K562 (cell line): ENCODE measurements around the gene HMX3. TPM values are rescaled to one million over a fixed set of nuclear protein-coding genes. Genes with fewer than 3 reads are reported as not detected.

Experiments used
- ATAC-seq: fragments of 200-7000 bp; cut with Tn5 transposase; 3 replicates; pipeline ENCODE4 v1.9.1; 2020; ENCODE audit warnings: moderate library complexity
- Bru-seq: library from RNA; stranded (reverse); fragments of 400-500 nt; gene quantifications from one replicate; lab custom pipeline; 2021; lab: Mats Ljungman, UMichigan
- BruChase-seq, 2 experiments: library from RNA; stranded (reverse); fragments of 400-500 nt; gene quantifications; one replicate each; lab custom pipeline; 2021; lab: Mats Ljungman, UMichigan
- BruUV-seq: library from RNA; stranded (reverse); fragments of 400-500 nt; replicated peaks from 2 replicates; lab custom pipeline; 2021; lab: Mats Ljungman, UMichigan
- CTCF ChIA-PET: fragments of 300-600 bp; formaldehyde crosslinking; extraction: SDS; loops from one replicate; lab custom pipeline; 2021; ENCODE audit warnings: low intra/inter-chr PET ratio; lab: Yijun Ruan, JAX
- POLR2A ChIA-PET: fragments of 300-600, 350-650 bp; sonication (Branson Sonifier 250); formaldehyde crosslinking; extraction: SDS; loops from one replicate; lab custom pipeline; 2021; ENCODE audit warnings: antibody characterized with exemption, inconsistent platforms; lab: Yijun Ruan, JAX
- DNase-seq, 4 experiments: peaks; one replicate each; pipeline versions ENCODE4 v3.0.0 to v3.0.0-alpha.2; 2011 to 2018; ENCODE audit warnings: low spot score in 3 of 4, mixed read lengths in 3 of 4; ENCODE audit errors: extremely low read depth in 1 of 4
- FAIRE-seq: peaks from 2 replicates; lab custom pipeline; 2011; peaks lifted over from hg19 to GRCh38; lab: Jason Lieb, UNC
- H2AFZ ChIP-seq: 2 replicates; pipeline ENCODE4 v1.6.0; 2011; ENCODE audit warnings: low read depth, low read length, control low read depth, inconsistent platforms
- H3K27ac ChIP-seq: fragments of 200-600 bp; 3 replicates; pipeline ENCODE4 v1.8.0; 2011; ENCODE audit warnings: low read depth, mild to moderate bottlenecking, control low read depth, inconsistent platforms, low read length, moderate library complexity, mixed read lengths; ENCODE audit errors: extremely low read depth
- H3K27me3 ChIP-seq, 2 experiments: fragments of 300-600 bp in 1 of 2; 2 replicates in 1 of 2; 3 replicates in 1 of 2; pipeline versions ENCODE4 v1.6.0 to v1.8.0; 2011; ENCODE audit warnings: inconsistent platforms in 2 of 2, low read length in 2 of 2, mild to moderate bottlenecking in 1 of 2, mixed read lengths in 1 of 2, moderate library complexity in 1 of 2; ENCODE audit not compliant: control insufficient read depth in 2 of 2, insufficient read depth in 2 of 2
- H3K36me3 ChIP-seq: fragments of 300-600 bp; 3 replicates; pipeline ENCODE4 v1.8.0; 2011; ENCODE audit warnings: mild to moderate bottlenecking, low read length, inconsistent platforms; ENCODE audit not compliant: control insufficient read depth, insufficient read depth
- H3K4me1 ChIP-seq, 2 experiments: fragments of 200-600 bp in 1 of 2; replicated peaks in 1 of 2; 2 replicates in 1 of 2; 3 replicates in 1 of 2; pipeline versions ENCODE4 v1.5.1 to v1.8.0; 2011; ENCODE audit warnings: inconsistent platforms in 2 of 2, low read length in 2 of 2, mild to moderate bottlenecking in 1 of 2, mixed read lengths in 1 of 2, moderate library complexity in 1 of 2; ENCODE audit not compliant: control insufficient read depth in 2 of 2, insufficient read depth in 2 of 2
- H3K4me2 ChIP-seq: 2 replicates; pipeline ENCODE4 v1.6.1; 2011; ENCODE audit warnings: low read length, control low read depth, inconsistent platforms, mixed read lengths; ENCODE audit not compliant: insufficient read depth
- H3K4me3 ChIP-seq: fragments of 200-600 bp; sonication (generic), shearing (Covaris generic); 2 replicates; pipeline ENCODE4 v1.5.1; 2016; ENCODE audit warnings: control low read depth, inconsistent platforms
- H3K79me2 ChIP-seq: fragments of 200-600 bp; 3 replicates; pipeline ENCODE4 v1.8.0; 2011; ENCODE audit warnings: low read length, inconsistent platforms; ENCODE audit not compliant: control insufficient read depth, insufficient read depth
- H3K9ac ChIP-seq, 2 experiments: 2 replicates each; pipeline versions ENCODE4 v1.6.0 to v1.6.1; 2011; ENCODE audit warnings: low read depth in 2 of 2, low read length in 2 of 2, control low read depth in 1 of 2, inconsistent platforms in 1 of 2, mild to moderate bottlenecking in 1 of 2, mixed read lengths in 1 of 2; ENCODE audit not compliant: insufficient read depth in 1 of 2
- H3K9me1 ChIP-seq: one replicate; pipeline ENCODE4 v1.6.0; 2011; ENCODE audit warnings: inconsistent platforms, mild to moderate bottlenecking, low read length, moderate library complexity; ENCODE audit not compliant: control insufficient read depth, insufficient read depth
- H3K9me3 ChIP-seq: replicated peaks from 2 replicates; pipeline ENCODE4 v1.5.1; 2011; ENCODE audit warnings: low read depth, low read length, inconsistent platforms; ENCODE audit not compliant: control insufficient read depth, insufficient read depth
- H4K20me1 ChIP-seq: replicated peaks from 2 replicates; pipeline ENCODE4 v1.6.1; 2011; ENCODE audit warnings: low read length, inconsistent platforms, mixed read lengths; ENCODE audit not compliant: control insufficient read depth, insufficient read depth
- CBFB ChIP-seq: sonication (generic); formaldehyde crosslinking; IDR thresholded peaks from 2 replicates; pipeline ENCODE4 v1.4.0; 2020; ENCODE audit warnings: mild to moderate bottlenecking, missing genetic modification reagents
- CREM ChIP-seq: IDR thresholded peaks from 2 replicates; pipeline ENCODE4 v1.6.1; 2014; ENCODE audit warnings: antibody characterized with exemption, low read depth
- CXXC5 ChIP-seq: fragments of 250-450 bp; sonication (Bioruptor Pico); IDR thresholded peaks from 2 replicates; pipeline ENCODE4 v1.8.0; 2022; ENCODE audit warnings: inconsistent platforms, mild to moderate bottlenecking, moderate library complexity
- FUS ChIP-seq: fragments of 200-400 bp; formaldehyde crosslinking; optimal IDR thresholded peaks from 2 replicates; pipeline ENCODE3; 2017; ENCODE audit warnings: low read depth, low read length
- GTF2F1 ChIP-seq: IDR thresholded peaks from 2 replicates; pipeline ENCODE4 v1.6.1; 2011; ENCODE audit warnings: low read depth, low read length, improper control_type of control experiment
- HLTF ChIP-seq: fragments of 450-650 bp; IDR thresholded peaks from 2 replicates; pipeline ENCODE4 v1.6.1; 2016
- NEUROD1 ChIP-seq: fragments of 150-350 bp; IDR thresholded peaks from 2 replicates; pipeline ENCODE4 v1.6.1; 2014; ENCODE audit warnings: borderline replicate concordance, low read length, low read depth; ENCODE audit not compliant: partially characterized antibody
- PHB ChIP-seq: fragments of 250-450 bp; sonication (Bioruptor Pico); IDR thresholded peaks from 2 replicates; pipeline ENCODE4 v1.5.0; 2021
- RBBP5 ChIP-seq: fragments of 200-600 bp; sonication (generic); IDR thresholded peaks from 2 replicates; pipeline ENCODE4 v1.6.1; 2012; ENCODE audit warnings: borderline replicate concordance, mild to moderate bottlenecking, low read length, control low read depth, inconsistent platforms; ENCODE audit not compliant: insufficient read depth, poor library complexity, severe bottlenecking
- ZSCAN29 ChIP-seq: fragments of 450-650 bp; IDR thresholded peaks from 2 replicates; pipeline ENCODE4 v1.6.1; 2017
- WGBS: fragments of 100-300 bp; shearing (Covaris generic); methylation state at CpG from one replicate; pipeline ENCODE4 v1.1.6; 2016; ENCODE audit warnings: low coverage, mixed read lengths; ENCODE audit not compliant: insufficient coverage; ENCODE audit errors: missing lambda C conversion rate; 5-methylcytosine and 5-hydroxymethylcytosine counted together
- in situ Hi-C: fragments of 300-500 bp; cut with MboI; formaldehyde crosslinking; loops from 4 replicates; pipeline ENCODE4 v1.15.0; 2018; ENCODE audit warnings: inconsistent platforms, mixed read lengths
- intact Hi-C: fragments of 100-400 bp; cut with micrococcal nuclease; formaldehyde crosslinking; loops from 2 replicates; pipeline ENCODE4 v1.14.2; 2022
- long read RNA-seq, 3 experiments: library from polyadenylated mRNA in 2 of 3; library from RNA in 1 of 3; unstranded in 2 of 3; stranded (forward) in 1 of 3; transcript quantifications; one replicate each; pipeline ENCODE4 v2.0.0, GENCODE V29; 2019 to 2022
- polyA minus RNA-seq, 3 experiments: library from RNA; depleted of rRNA, polyadenylated mRNA; stranded (reverse); fragments of >200 nt; gene quantifications; 2 replicates each; pipeline ENCODE4 v1.2.3, GENCODE V29; 2011
- polyA plus RNA-seq, 8 experiments: library from polyadenylated mRNA; depleted of rRNA in 4 of 8; stranded (reverse) in 5 of 8; unstranded in 3 of 8; fragments of >200 nt; fragmentation: Nextera tagmentation in 2 of 8; fragmentation: Illumina TruSeq in 1 of 8; extraction: Ambion mirVana in 2 of 8; extraction: Trizol in 1 of 8; gene quantifications; 2 replicates each; pipeline versions ENCODE4 v1.2.1 to v1.2.3, GENCODE V29; 2011 to 2014; ENCODE audit warnings: inconsistent platforms in 1 of 8, missing spikeins in 1 of 8
- total RNA-seq, 7 experiments: library from RNA; depleted of rRNA in 6 of 7; stranded (reverse); fragments of >200 nt in 6 of 7; fragmentation: Illumina TruSeq in 2 of 7; extraction: Trizol in 2 of 7; gene quantifications; 2 replicates each; pipeline versions ENCODE4 v1.2.1 to v1.2.3, GENCODE V29; 2011 to 2021; ENCODE audit warnings: low replicate concordance in 1 of 7
- TF ChIP-seq, protein P1 (sequence below): fragments of 250-450 bp; sonication (Bioruptor Pico); IDR thresholded peaks from 2 replicates; pipeline ENCODE4 v1.4.0; 2020; ENCODE audit warnings: mild to moderate bottlenecking, moderate library complexity, borderline replicate concordance
- TF ChIP-seq, protein P2 (sequence below): sonication (generic); formaldehyde crosslinking; IDR thresholded peaks from 2 replicates; pipeline ENCODE4 v1.8.0; 2022; ENCODE audit warnings: missing genetic modification reagents, mild to moderate bottlenecking, borderline replicate concordance

HMX3 gene
- total RNA-seq (2011; cell fraction: chromatin; rRNA removed; ENCODE audit: low replicate concordance) = 2.2 and 9.0 TPM in 2 replicates
- total RNA-seq (2011; cell fraction: nucleolus; rRNA removed) = 13.3 and 15.8 TPM in 2 replicates
- total RNA-seq (2011; cell fraction: nucleoplasm; rRNA removed) = 5.8 and 6.7 TPM in 2 replicates
- 26.8 and 42.7 TPM in 2 replicates for total RNA-seq (2014; rRNA removed)
- total RNA-seq (2014; rRNA removed; fragmentation: Illumina TruSeq; extraction: Trizol) = 0.41 and 0.58 TPM in 2 replicates
- total RNA-seq (2015; rRNA removed; fragmentation: Illumina TruSeq; extraction: Trizol) = 7.4 and 9.6 TPM in 2 replicates
- total RNA-seq (2021) = 43.2 and 43.5 TPM in 2 replicates
- polyA plus RNA-seq (2011; rRNA removed) = 1.2 and 2.8 TPM in 2 replicates
- polyA plus RNA-seq (2011; cell fraction: cytosol; rRNA removed) = 4.1 and 13.3 TPM in 2 replicates
- polyA plus RNA-seq (2011; cell fraction: nucleus; rRNA removed) = 3.4 and 9.2 TPM in 2 replicates
- polyA plus RNA-seq (2012) = 7.9 and 14.4 TPM in 2 replicates
- 0.55 and 2.8 TPM in 2 replicates for polyA plus RNA-seq (2014; fragmentation: Illumina TruSeq; extraction: Trizol)
- polyA plus RNA-seq (2014; fragmentation: Nextera tagmentation; extraction: Ambion mirVana) = not detected
- 20.5 and 24.5 TPM in 2 replicates for polyA plus RNA-seq (2014; rRNA removed)
- 0.33 and 0.56 TPM in 2 replicates for polyA minus RNA-seq (2011; rRNA and poly(A)+ RNA removed)
- 8.2 and 15.7 TPM in 2 replicates for polyA minus RNA-seq (2011; cell fraction: cytosol; rRNA and poly(A)+ RNA removed)
- polyA minus RNA-seq (2011; cell fraction: nucleus; rRNA and poly(A)+ RNA removed) = 4.8 and 5.0 TPM in 2 replicates
- percentile 88 among the genes with signal in this experiment for Bru-seq, nascent RNA
- BruChase-seq, experiment 1, labeled RNA remaining after a 2-hour chase = percentile 89 among the genes with signal in this experiment
- BruChase-seq, experiment 2, labeled RNA remaining after a 6-hour chase = percentile 91 among the genes with signal in this experiment
- long read RNA-seq, experiment 1, transcript HMX3-201 (2 exons, 1,173 nt) = major isoform, 35 of 107 reads
- long read RNA-seq, experiment 1, partial matches to known transcripts = 0 of 107 reads
- long read RNA-seq, experiment 1, other reads (novel, unspliced or antisense) = 72 of 107 reads
- long read RNA-seq, experiment 2, transcript HMX3-201 (2 exons, 1,173 nt) = major isoform, 6 of 24 reads
- long read RNA-seq, experiment 2, partial matches to known transcripts = 0 of 24 reads
- long read RNA-seq, experiment 2, other reads (novel, unspliced or antisense) = 18 of 24 reads
- long read RNA-seq, experiment 3, partial matches to known transcripts = 0 of 7 reads
- long read RNA-seq, experiment 3, other reads (novel, unspliced or antisense) = 5 of 7 reads

DNA sequence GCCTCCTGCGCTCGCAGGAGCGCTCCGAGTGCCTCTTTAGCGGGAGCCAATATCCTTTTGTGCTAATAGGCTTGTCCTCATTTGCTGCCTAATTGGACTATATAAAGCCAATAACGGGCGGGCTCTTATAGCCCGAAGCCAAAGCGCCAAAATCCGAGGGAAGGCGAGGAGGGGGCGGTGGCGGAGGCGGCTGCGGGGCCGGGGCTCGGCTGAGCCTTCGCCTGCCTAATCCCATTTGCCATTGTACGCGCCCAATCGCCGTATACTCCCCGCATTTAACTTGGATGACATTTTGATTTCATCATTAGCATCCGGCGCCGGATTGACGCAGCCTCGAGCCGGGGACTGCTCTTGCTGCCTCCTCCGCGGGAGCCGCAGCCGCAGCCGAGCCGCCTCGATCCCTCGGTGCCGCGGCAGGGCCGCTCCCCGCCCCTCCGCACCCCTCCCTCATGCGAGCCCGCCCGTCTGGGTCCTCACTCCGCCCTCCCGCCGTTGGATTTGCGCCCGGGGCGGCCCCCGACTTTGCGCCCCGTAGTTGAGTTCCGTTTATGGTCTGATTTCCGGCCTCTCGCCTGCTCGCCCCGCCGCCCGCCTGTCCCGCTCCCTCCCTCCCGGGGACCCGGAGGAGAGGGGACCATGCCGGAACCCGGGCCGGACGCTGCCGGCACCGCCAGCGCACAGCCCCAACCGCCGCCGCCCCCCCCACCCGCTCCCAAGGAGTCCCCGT lies at the start of gene HMX3:
TSS of gene HMX3 (plus strand) at position 556 of the 727 bp plus-strand sequence. CDS start at position 637, 81 bp downstream.
- Histone ChIP-seq H3K9ac (peak within 1 kb of the TSS; percentile 90 to 98), H3K4me1 (peaks cover 13 to 55% of the 10 kb centered on the region in 2 experiments)
- intact Hi-C loops = no loop called here
- TF ChIP-seq NEUROD1 (peak; percentile 10), FUS (peak; percentile 15), CREM (peak; percentile 19; the same call in 1 of the 2 replicates), CBFB (CRISPR knock-in tag) (no peak), PHB (no peak), HLTF (no peak), RBBP5 (no peak), ZSCAN29 (no peak), CXXC5 (CRISPR knock-in tag) (peak; percentile 28), GTF2F1 (no peak)
- TF ChIP-seq, protein P1, sequence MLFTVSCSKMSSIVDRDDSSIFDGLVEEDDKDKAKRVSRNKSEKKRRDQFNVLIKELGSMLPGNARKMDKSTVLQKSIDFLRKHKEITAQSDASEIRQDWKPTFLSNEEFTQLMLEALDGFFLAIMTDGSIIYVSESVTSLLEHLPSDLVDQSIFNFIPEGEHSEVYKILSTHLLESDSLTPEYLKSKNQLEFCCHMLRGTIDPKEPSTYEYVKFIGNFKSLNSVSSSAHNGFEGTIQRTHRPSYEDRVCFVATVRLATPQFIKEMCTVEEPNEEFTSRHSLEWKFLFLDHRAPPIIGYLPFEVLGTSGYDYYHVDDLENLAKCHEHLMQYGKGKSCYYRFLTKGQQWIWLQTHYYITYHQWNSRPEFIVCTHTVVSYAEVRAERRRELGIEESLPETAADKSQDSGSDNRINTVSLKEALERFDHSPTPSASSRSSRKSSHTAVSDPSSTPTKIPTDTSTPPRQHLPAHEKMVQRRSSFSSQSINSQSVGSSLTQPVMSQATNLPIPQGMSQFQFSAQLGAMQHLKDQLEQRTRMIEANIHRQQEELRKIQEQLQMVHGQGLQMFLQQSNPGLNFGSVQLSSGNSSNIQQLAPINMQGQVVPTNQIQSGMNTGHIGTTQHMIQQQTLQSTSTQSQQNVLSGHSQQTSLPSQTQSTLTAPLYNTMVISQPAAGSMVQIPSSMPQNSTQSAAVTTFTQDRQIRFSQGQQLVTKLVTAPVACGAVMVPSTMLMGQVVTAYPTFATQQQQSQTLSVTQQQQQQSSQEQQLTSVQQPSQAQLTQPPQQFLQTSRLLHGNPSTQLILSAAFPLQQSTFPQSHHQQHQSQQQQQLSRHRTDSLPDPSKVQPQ (CRISPR knock-in tag) = no peak
- TF ChIP-seq, protein P2, sequence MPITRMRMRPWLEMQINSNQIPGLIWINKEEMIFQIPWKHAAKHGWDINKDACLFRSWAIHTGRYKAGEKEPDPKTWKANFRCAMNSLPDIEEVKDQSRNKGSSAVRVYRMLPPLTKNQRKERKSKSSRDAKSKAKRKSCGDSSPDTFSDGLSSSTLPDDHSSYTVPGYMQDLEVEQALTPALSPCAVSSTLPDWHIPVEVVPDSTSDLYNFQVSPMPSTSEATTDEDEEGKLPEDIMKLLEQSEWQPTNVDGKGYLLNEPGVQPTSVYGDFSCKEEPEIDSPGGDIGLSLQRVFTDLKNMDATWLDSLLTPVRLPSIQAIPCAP (CRISPR knock-in tag) = no peak

More for the DNA sequence above, at the start of gene HMX3:
- in situ Hi-C loops = no loop called here
- Histone ChIP-seq H3K79me2 (peaks cover 49% of the 10 kb centered on the region), H3K27ac (peak within 1 kb of the TSS; percentile 99), H3K9me3 (no peaks in the 10 kb centered on the region; the same call in 1 of the 2 replicates), H3K36me3 (peaks cover 33% of the 10 kb centered on the region), H3K4me3 (peak within 1 kb of the TSS; percentile 73), H3K27me3 (0 out of 5 replicates have a peak, but pooled peaks cover 0 to 10% of the 10 kb centered on the region in 2 experiments), H3K4me2 (peak within 1 kb of the TSS; percentile 74), H4K20me1 (peaks cover 7% of the 10 kb centered on the region; the same call in 1 of the 2 replicates), H2AFZ (peak within 1 kb of the TSS; percentile 89), H3K9me1 (no peaks in the 10 kb centered on the region)
- no TSS peak for BruUV-seq
- ChIA-PET CTCF (interaction anchor here (0.7 kb wide), 1 partner anchor 421 kb away, joined by 6 read pairs; no protein-coding TSS in a partner anchor), POLR2A (interaction anchor here (1.4 kb wide), 1 partner anchor 22 kb away, joined by 3 read pairs; no protein-coding TSS in a partner anchor)
- ATAC-seq (peak; percentile 64), FAIRE-seq (no peak), DNase-seq (peak; percentile 63 to 86 (median 70))
- WGBS = 0% methylated on average over 14 of the region's 76 CpGs
